ENCODE results near the gene AMH.
"Not testable (repeated sequence)": the region's sequence is repeated elsewhere in the genome, so short reads cannot be mapped to it uniquely, and the experiment has no call there.

The AMH gene

DNA sequence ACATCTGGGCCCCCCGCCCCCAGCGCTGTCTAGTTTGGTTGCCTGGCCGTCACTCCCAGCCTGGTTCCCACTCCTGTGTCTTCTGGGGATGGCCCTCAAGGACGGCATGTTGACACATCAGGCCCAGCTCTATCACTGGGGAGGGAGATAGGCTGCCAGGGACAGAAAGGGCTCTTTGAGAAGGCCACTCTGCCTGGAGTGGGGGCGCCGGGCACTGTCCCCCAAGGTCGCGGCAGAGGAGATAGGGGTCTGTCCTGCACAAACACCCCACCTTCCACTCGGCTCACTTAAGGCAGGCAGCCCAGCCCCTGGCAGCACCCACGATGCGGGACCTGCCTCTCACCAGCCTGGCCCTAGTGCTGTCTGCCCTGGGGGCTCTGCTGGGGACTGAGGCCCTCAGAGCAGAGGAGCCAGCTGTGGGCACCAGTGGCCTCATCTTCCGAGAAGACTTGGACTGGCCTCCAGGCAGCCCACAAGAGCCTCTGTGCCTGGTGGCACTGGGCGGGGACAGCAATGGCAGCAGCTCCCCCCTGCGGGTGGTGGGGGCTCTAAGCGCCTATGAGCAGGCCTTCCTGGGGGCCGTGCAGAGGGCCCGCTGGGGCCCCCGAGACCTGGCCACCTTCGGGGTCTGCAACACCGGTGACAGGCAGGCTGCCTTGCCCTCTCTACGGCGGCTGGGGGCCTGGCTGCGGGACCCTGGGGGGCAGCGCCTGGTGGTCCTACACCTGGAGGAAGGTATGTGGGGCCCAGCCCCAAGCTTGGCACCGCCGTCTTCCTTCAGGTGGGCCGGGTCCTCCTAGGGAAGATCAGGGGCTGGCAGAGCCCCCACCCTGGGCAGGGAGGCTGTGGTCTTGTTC is at the start of gene AMH:
Gene AMH, plus strand, starts transcription at position 314 of the 857 bp plus-strand sequence. Its CDS starts 10 bp downstream, at position 324.
- Histone ChIP-seq H3K4me3 (ENCODE audit: low read depth, low read length) (no peak within 1 kb of the TSS), H3K4me1 (ENCODE audit: control insufficient read depth, insufficient read depth, low read length) (no peaks in the 10 kb centered on the region), H3K9me3 (ENCODE audit: control insufficient read depth, insufficient read depth, low read length) (no peaks in the 10 kb centered on the region), H3K36me3 (ENCODE audit: control insufficient read depth, insufficient read depth, low read length) (peaks cover 41% of the 10 kb centered on the region), H3K9ac (ENCODE audit: low read depth, low read length) (no peak within 1 kb of the TSS), H3K27me3 (ENCODE audit: control insufficient read depth, insufficient read depth, low read length) (peaks cover 40% of the 10 kb centered on the region), H3K27ac (ENCODE audit: low read depth, low read length) (no peak within 1 kb of the TSS)

DNA sequence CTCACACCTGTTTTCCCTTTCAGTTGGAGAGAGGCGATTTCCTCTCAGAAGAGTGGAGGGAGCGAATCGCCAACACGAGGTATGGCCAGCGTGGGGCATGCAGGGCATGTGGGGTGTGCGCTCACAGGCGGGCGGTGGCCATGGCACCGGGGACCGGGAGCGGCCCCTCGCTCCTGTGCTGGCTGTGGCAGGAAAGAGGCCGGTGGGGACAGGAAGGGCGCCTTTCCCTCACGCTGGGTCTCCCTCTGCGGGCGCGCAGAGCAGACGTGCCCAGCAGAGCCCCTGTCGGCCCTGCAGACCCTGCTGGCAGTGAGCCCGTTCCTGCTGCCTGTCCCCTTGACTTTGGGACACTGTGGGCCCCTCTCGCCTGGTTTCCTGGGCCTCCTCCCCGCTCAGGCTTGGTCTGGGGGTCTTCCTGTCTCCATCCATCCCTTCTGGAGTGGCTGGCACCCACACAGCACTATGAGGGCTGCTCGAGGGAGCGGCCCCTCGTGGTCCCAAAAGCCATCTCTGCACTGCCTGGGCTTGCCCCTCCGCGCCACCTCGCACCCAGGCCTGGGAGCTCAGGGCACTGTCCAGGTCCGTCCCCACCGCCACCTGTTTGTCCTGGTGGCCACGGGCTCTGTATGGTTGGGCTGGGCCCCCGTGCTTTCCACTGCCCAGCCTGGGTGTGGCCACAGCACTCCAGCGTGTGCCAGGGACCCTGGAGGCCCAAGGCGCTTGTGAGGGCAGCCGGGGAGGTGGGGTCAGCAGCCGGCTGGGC is 49.1 kb upstream of the AMH start:
- H3K27me3 ChIP-seq (ENCODE audit: control insufficient read depth, insufficient read depth, low read length) = no peaks in the 10 kb centered on the region
- H3K27ac ChIP-seq (ENCODE audit: low read depth, low read length) = no peak overlapping the region
- peaks cover 38% of the 10 kb centered on the region for H3K36me3 ChIP-seq (ENCODE audit: control insufficient read depth, insufficient read depth, low read length)
- H3K9me3 ChIP-seq (ENCODE audit: control insufficient read depth, insufficient read depth, low read length) = no peaks in the 10 kb centered on the region
- no peak overlapping the region for H3K4me3 ChIP-seq (ENCODE audit: low read depth, low read length)
- H3K9ac ChIP-seq (ENCODE audit: low read depth, low read length) = no peak overlapping the region
- H3K4me1 ChIP-seq (ENCODE audit: control insufficient read depth, insufficient read depth, low read length) = no peaks in the 10 kb centered on the region

DNA sequence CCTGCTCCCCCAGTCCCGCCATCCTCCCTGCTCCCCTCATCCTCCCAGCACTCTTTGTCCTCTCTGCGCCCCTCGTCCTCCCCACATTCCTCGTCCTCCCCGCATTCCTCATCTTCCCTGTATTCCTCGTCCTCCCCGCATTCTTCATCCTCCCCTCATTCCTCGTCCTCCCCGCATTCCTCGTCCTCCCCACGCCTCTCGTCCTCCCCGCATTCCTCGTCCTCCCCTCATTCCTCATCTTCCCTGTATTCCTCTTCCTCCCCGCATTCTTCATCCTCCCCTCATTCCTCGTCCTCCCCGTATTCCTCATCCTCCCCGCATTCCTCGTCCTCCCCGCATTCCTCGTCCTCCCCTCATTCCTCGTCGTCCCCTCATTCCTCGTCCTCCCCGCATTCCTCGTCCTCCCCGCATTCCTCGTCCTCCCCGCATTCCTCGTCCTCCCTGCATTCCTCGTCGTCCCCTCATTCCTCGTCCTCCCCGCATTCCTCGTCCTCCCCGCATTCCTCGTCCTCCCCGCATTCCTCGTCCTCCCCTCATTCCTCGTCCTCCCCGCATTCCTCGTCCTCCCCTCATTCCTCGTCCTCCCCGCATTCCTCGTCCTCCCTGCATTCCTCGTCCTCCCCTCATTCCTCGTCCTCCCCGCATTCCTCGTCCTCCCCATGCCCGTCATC is 48.4 kb upstream of the AMH start:
- H3K27ac ChIP-seq (ENCODE audit: low read depth, low read length); H3K9ac ChIP-seq (ENCODE audit: low read depth, low read length); H3K4me1 ChIP-seq (ENCODE audit: control insufficient read depth, insufficient read depth, low read length); H3K27me3 ChIP-seq (ENCODE audit: control insufficient read depth, insufficient read depth, low read length); H3K9me3 ChIP-seq (ENCODE audit: control insufficient read depth, insufficient read depth, low read length); H3K4me3 ChIP-seq (ENCODE audit: low read depth, low read length): not testable (repeated sequence)
- peaks cover 33% of the 10 kb centered on the region for H3K36me3 ChIP-seq (ENCODE audit: control insufficient read depth, insufficient read depth, low read length)

DNA sequence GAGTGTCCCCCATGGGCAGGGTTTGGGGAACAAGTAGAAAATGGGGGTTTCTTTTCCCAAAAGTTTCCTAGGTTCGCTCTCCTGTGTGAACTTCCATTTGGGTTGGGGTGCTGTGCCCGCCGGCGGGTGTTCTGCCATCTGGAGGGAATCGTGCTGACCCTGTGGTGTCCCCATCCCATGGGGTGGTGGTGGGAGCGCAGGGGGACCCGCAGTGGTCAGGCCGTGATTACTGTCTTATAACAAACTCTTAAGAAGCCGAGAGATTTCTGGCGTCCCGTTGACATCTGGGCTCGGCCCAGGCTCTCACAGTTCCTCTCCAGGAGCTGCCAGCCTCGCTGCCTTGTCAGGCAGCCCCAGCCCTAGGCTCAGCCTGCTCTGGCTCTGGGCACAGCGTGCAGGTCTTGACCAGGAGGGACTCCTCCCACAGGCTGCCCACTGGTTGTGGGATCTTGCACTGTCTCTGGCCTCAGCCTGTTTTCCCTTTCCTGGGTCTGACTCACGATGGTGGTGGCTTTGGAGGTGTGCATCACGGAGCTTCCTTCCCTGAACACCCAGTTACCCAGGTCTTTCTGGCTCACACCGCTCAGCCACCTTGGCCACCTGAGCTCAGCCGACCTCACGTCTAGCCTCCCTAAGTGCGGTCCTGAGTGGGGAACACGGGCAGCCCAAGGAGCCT is 47.5 kb upstream of the AMH start:
- Histone ChIP-seq H3K27ac (ENCODE audit: low read depth, low read length) (no peak overlapping the region), H3K9ac (ENCODE audit: low read depth, low read length) (no peak overlapping the region; the same call in 1 of the 2 replicates), H3K36me3 (ENCODE audit: control insufficient read depth, insufficient read depth, low read length) (peaks cover 29% of the 10 kb centered on the region), H3K27me3 (ENCODE audit: control insufficient read depth, insufficient read depth, low read length) (no peaks in the 10 kb centered on the region), H3K4me3 (ENCODE audit: low read depth, low read length) (no peak overlapping the region), H3K9me3 (ENCODE audit: control insufficient read depth, insufficient read depth, low read length) (no peaks in the 10 kb centered on the region), H3K4me1 (ENCODE audit: control insufficient read depth, insufficient read depth, low read length) (no peaks in the 10 kb centered on the region)

GRCh38 chr19:2202366-2202765 is 46.8 kb upstream of the AMH start:
- no peak overlapping the region for H3K9ac ChIP-seq (ENCODE audit: low read depth, low read length)
- no peaks in the 10 kb centered on the region for H3K9me3 ChIP-seq (ENCODE audit: control insufficient read depth, insufficient read depth, low read length)
- no peak overlapping the region for H3K27ac ChIP-seq (ENCODE audit: low read depth, low read length)
- peaks cover 34% of the 10 kb centered on the region for H3K36me3 ChIP-seq (ENCODE audit: control insufficient read depth, insufficient read depth, low read length)
- no peaks in the 10 kb centered on the region for H3K27me3 ChIP-seq (ENCODE audit: control insufficient read depth, insufficient read depth, low read length)
- H3K4me3 ChIP-seq (ENCODE audit: low read depth, low read length) = no peak overlapping the region
- H3K4me1 ChIP-seq (ENCODE audit: control insufficient read depth, insufficient read depth, low read length) = no peaks in the 10 kb centered on the region

DNA sequence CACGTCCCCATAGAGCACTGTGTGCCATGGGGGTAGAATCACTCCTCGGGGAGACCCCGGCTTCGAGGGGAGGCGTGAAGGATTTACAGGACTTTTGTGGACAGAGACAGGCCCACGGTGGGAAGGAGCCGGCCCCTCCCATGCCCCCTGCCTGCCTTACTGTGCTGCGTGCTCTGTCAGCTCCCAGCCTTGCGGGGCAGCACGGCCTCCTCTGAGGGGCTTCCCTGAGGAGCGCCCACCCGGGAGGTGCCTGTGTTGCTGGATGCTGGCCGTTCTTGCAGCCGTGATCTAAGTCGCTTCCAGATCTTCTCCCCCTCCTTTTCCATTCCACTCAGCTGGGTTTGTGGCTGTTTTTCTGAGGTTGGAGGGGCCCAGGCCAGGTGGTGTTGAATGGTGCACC is 42.1 kb upstream of the AMH start:
- Histone ChIP-seq H3K27ac (ENCODE audit: low read depth, low read length) (no peak overlapping the region), H3K27me3 (ENCODE audit: control insufficient read depth, insufficient read depth, low read length) (no peaks in the 10 kb centered on the region), H3K36me3 (ENCODE audit: control insufficient read depth, insufficient read depth, low read length) (peaks cover 46% of the 10 kb centered on the region), H3K4me1 (ENCODE audit: control insufficient read depth, insufficient read depth, low read length) (no peaks in the 10 kb centered on the region), H3K9ac (ENCODE audit: low read depth, low read length) (no peak overlapping the region), H3K9me3 (ENCODE audit: control insufficient read depth, insufficient read depth, low read length) (no peaks in the 10 kb centered on the region), H3K4me3 (ENCODE audit: low read depth, low read length) (no peak overlapping the region)

DNA sequence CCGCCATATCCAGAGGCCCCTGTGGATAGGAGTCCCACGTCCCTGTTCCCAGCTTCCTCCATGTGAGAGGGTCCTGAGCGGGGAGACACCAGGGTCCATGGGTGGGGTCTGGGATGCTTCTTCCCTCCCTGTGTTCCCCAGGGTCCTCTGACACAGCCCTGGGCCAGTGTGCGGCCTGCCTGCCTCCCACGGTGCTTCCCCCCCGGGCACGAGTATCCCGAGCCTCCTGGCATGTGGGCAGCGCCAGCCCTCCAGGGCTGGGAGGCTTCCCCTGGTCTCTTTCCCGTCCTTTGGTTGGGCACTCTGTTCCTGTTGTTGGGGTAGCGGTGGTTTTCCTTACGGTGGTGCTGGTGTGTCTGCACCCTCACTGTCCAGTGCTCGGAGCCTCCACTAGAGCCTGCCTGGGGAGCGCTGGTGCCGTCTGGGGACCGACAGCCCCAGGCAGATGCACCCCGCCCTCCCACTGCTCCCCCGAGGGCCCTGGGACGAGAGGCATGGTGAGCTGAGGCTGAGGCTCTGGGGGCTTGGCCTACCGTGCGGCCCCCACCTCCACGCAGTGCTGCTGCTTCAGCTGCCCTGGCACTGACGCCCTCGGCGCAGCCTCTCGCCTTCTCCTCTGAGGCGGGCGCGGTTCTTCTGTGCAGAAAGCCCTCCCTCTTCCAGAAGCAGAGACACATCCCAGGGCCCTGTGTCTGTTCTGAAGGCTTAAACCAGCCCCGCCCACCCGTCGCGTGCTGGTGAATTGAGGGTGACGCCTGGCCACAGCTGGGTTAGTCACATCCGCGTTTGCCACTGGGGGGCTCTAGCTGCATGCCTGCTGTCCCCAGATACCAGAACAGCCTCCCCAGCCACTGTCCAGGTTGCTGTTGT is 40.9 kb upstream of the AMH start:
- H3K9ac ChIP-seq (ENCODE audit: low read depth, low read length) = no peak overlapping the region
- H3K36me3 ChIP-seq (ENCODE audit: control insufficient read depth, insufficient read depth, low read length) = peaks cover 48% of the 10 kb centered on the region
- H3K4me1 ChIP-seq (ENCODE audit: control insufficient read depth, insufficient read depth, low read length) = no peaks in the 10 kb centered on the region
- no peaks in the 10 kb centered on the region for H3K9me3 ChIP-seq (ENCODE audit: control insufficient read depth, insufficient read depth, low read length)
- no peak overlapping the region for H3K4me3 ChIP-seq (ENCODE audit: low read depth, low read length)
- H3K27ac ChIP-seq (ENCODE audit: low read depth, low read length) = no peak overlapping the region
- no peaks in the 10 kb centered on the region for H3K27me3 ChIP-seq (ENCODE audit: control insufficient read depth, insufficient read depth, low read length)

DNA sequence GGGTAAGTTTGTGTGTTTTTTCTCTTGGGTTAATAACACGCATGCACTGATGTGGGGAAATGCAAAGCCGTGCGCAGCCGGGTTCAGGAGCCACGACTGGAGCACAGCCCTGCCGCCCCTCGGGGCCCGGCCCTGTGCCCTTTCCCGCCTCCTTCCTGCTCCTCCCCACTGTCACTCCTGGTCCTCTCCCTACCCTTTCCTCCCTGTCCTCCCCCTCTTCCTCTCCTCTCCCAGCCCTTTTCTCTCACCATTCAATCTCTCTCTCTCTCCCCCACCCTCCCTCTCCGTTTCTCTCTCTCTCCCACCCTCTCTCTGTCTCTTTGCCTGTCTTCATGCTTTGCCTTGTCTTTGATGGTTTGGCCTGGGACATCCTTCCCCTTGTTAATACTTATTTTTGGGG is 40.1 kb upstream of the AMH start:
- H3K4me3 ChIP-seq (ENCODE audit: low read depth, low read length) = no peak overlapping the region
- H3K9me3 ChIP-seq (ENCODE audit: control insufficient read depth, insufficient read depth, low read length) = no peaks in the 10 kb centered on the region
- no peaks in the 10 kb centered on the region for H3K27me3 ChIP-seq (ENCODE audit: control insufficient read depth, insufficient read depth, low read length)
- peaks cover 53% of the 10 kb centered on the region for H3K36me3 ChIP-seq (ENCODE audit: control insufficient read depth, insufficient read depth, low read length)
- H3K9ac ChIP-seq (ENCODE audit: low read depth, low read length) = no peak overlapping the region
- no peak overlapping the region for H3K27ac ChIP-seq (ENCODE audit: low read depth, low read length)
- no peaks in the 10 kb centered on the region for H3K4me1 ChIP-seq (ENCODE audit: control insufficient read depth, insufficient read depth, low read length)

DNA sequence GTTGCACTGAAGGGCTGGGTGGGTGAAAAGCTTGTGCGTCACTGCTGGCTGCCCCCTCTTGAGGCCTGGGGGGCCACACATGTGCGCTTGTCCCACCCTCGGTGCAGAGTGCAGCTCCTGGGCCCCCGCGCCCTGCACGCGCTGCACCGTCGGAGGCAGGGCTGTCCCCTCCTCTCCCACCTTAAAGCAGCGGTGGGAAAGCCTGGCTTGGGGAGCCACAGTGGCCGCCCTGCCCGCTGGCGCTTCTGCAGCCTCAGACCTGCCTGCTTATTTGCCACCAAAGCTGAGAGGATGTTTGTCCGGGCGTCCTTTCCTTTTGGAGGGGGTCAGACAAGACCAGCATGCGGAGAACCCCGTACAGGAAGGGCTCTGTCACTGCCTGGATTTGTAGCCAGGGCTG is 39.7 kb upstream of the AMH start:
- no peaks in the 10 kb centered on the region for H3K27me3 ChIP-seq (ENCODE audit: control insufficient read depth, insufficient read depth, low read length)
- H3K4me3 ChIP-seq (ENCODE audit: low read depth, low read length) = no peak overlapping the region
- H3K36me3 ChIP-seq (ENCODE audit: control insufficient read depth, insufficient read depth, low read length) = peaks cover 53% of the 10 kb centered on the region
- H3K27ac ChIP-seq (ENCODE audit: low read depth, low read length) = no peak overlapping the region
- no peaks in the 10 kb centered on the region for H3K4me1 ChIP-seq (ENCODE audit: control insufficient read depth, insufficient read depth, low read length)
- H3K9ac ChIP-seq (ENCODE audit: low read depth, low read length) = no peak overlapping the region
- H3K9me3 ChIP-seq (ENCODE audit: control insufficient read depth, insufficient read depth, low read length) = no peaks in the 10 kb centered on the region

DNA sequence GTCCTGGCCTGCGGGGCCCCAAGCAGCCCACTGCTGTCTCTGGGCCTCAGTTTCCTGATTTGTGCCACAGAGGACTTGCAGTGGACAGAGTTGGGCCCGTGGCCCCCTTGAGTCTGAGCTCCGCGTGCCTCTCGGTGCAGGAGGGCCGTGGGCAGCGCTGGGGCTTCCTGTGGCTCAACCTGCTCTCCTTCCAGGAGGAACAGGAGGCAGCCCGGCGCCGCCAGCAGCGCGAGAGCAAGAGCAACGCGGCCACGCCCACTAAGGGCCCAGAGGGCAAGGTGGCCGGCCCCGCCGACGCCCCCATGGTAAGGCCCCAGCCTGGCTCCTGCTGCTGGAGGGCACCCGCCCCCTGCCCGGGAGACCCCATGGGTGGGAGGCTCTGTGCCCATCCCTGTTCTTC is 38.9 kb upstream of the AMH start:
- no peaks in the 10 kb centered on the region for H3K4me1 ChIP-seq (ENCODE audit: control insufficient read depth, insufficient read depth, low read length)
- no peak overlapping the region for H3K27ac ChIP-seq (ENCODE audit: low read depth, low read length)
- no peak overlapping the region for H3K4me3 ChIP-seq (ENCODE audit: low read depth, low read length)
- H3K9me3 ChIP-seq (ENCODE audit: control insufficient read depth, insufficient read depth, low read length) = no peaks in the 10 kb centered on the region
- no peak overlapping the region for H3K9ac ChIP-seq (ENCODE audit: low read depth, low read length)
- peaks cover 61% of the 10 kb centered on the region for H3K36me3 ChIP-seq (ENCODE audit: control insufficient read depth, insufficient read depth, low read length)
- no peaks in the 10 kb centered on the region for H3K27me3 ChIP-seq (ENCODE audit: control insufficient read depth, insufficient read depth, low read length)

Measured in HUES48 (cell line).